GM19025 (cell line): ENCODE data around the gene ERFE.
A peak's percentile ranks its signal among the peaks of the same experiment; 100 is the strongest.

ENCODE experiments used
- ATAC-seq: cut with Tn5 transposase; IDR thresholded peaks from one replicate; pipeline ENCODE4 v1.9.1; 2021; ENCODE audit warnings: mild to moderate bottlenecking, low read depth, moderate library complexity; ENCODE audit not compliant: unreplicated experiment

The ERFE gene

DNA sequence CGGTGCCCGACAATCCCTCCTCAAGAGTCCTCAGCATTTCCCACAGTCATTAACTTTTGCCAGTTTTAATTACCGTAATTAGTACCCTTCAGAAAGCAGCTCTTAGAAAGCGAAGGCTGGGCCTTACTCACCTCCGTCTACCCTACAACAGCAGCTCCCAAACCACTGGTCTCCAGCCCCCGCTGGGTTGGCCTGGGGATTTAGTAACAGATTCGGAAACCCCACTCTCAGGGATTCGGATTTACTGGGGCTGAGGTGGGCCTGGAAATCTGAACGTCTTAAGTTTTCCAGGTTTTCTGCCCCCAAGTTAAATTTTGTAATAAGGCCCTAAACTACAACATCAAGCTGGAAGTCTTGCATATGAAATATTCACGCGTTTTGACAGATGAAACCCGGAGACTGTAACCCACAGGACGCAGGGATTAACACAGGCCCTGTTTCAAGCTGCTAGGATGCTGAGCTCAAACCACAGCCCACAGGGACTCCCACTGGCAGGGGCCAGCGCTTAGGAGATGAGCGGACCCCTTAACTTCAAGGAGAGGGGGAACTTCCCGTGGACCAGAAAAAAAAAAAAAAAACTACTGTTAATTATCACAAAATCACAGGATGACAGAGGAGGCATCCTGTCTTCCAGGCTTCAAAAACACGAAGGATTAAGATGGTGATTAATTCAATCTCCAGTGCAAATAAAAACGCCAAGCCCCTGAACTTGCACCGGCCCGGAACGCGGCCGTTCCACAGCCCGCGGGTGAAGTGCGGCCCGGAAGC lies 43.7 kb downstream of the ERFE start:
- ATAC-seq, result no peak

DNA sequence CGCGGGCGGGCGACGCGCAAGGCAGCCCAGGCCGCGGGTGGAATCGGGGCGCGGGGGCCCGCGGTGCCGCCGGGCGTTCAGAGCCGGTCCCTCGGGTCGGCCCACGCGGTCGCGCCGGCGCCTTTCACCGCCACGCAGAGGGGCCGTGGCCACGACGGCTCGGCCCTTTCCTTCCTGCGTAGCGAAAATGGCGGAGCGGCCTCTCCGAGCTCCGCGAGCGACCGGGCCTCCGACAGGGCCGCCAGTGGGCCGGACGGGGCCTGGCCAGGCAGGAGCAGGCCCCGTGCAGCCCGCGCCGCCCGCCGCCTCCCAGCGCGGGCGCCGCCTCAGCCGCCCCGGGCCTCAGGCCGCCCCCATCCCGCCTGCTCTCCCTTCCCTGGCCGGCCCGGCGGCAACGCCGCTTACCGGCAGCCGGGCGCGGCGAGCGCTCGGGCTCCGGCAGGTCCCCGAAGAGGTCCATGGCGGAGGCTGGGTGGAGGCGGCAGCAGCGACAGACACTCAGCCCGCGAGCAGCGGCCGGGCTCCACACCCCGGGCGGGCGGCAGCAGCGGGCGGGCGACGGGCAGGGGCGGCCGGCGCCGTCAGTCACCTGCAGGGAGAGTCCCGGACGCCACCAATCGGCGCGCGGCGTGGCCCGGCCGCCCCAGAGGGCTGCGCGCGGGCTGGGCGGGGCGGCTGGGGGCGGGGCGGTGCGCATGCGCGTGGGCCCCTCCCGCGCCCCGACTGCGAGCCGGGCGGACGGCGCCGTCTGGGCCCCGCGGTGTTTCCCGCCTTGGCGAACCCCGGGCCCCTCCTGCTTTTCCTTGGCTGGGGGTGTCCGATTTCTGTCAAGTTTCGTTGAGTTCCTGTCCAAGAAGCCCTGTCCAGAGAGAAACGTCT lies 44.6 kb downstream of the ERFE start, which contains the start of gene ILKAP:
TSS of gene ILKAP (minus strand) at position 602 of the 879 bp plus-strand sequence. CDS start at position 460, 142 bp downstream.
- ATAC-seq, result peak; percentile 97

DNA sequence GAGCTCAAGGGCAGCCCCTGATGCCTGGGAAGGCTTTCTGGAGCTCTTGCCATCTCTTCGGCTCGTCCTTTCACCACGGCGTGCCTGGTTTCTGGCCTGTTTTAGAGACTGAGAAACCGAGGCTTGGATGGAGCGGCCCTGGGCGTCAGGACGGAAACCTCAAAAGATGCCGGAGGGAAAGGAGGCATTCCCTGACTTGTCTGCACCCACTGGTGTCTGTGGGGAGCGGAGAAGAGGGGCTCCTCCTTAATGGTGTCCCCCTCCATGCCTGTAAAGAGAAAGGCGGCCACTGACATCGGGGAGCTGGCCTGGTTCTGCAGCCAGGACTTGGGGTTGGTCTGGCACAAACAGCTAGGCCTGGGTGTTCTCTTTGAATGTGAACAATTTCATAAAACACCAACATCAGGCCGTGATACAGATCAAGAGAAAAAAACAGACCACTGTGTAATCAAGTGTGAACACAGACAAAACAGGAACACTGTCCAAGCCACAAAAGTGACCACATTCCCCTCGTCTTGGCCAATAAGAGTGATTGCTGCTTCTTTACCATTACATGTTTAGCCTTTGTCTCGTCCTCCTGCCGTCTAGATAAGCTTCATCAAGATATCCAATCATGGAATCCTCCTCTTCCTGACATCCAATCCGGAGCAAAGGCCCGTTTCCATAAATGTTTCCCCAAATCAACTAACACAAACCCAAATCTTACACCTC lies 45.4 kb downstream of the ERFE start:
- ATAC-seq, result no peak

GRCh38 chr2:238207006-238207405 lies 48.2 kb downstream of the ERFE start:
- ATAC-seq, result no peak

DNA sequence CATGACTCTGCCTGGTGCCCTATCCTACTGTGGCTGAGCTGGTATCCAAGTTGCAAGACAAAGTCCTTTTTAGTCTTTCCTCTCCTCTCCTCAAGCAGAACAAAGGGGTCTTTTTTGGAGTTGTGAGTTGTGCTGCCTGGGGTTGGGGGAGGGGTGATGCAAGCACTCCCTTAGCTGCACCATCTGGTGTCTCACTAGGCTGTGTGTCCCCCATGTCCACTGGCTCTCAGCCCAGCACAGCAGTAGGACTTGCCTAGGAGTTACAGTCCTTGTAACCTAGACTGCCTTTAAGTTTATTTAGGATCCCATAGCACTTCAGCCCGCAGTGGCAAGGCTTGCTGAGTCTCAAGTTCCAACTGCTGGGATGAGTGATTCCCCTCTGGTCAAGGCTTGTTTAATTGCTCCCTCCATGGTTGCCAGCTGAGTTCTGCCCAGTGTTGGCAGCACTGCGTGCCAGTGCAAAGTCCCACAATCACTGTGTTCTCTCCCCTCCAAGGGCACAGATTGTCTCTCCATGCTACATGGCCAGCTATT lies 57.9 kb downstream of the ERFE start:
- ATAC-seq, result no peak
